WTC11 (cell line): ENCODE measurements around the gene GCKR. TPM values are rescaled to one million over a fixed set of nuclear protein-coding genes. Genes with fewer than 3 reads are reported as not detected.

ENCODE experiments used
- ATAC-seq: fragments of 200-7000 bp; cut with Tn5 transposase; 2 replicates; pipeline ENCODE4 v1.10.0; 2021; ENCODE audit warnings: mild to moderate bottlenecking, moderate library complexity
- CTCF ChIA-PET: fragments of 300-600 bp; sonication (Branson Sonifier 250); formaldehyde crosslinking; loops from one replicate; lab custom pipeline; 2021; ENCODE audit warnings: antibody characterized with exemption; lab: Charles Lee
- POLR2A ChIA-PET: fragments of 350-600 bp; sonication (Branson Sonifier 250); formaldehyde crosslinking; loops from one replicate; lab custom pipeline; 2021; ENCODE audit warnings: antibody characterized with exemption; lab: Charles Lee
- DNase-seq: peaks from one replicate; pipeline ENCODE4 v3.0.0; 2021; ENCODE audit warnings: low spot score
- H3K27ac Mint-ChIP-seq: 2 replicates; pipeline ENCODE4 v1.8.0; 2021; ENCODE audit warnings: mixed read lengths
- H3K27me3 Mint-ChIP-seq: 2 replicates; pipeline ENCODE4 v1.8.0; 2021; ENCODE audit warnings: low read depth, mild to moderate bottlenecking, moderate library complexity, mixed read lengths
- H3K36me3 Mint-ChIP-seq: 2 replicates; pipeline ENCODE4 v1.8.0; 2021; ENCODE audit warnings: mixed read lengths
- H3K4me1 Mint-ChIP-seq: 2 replicates; pipeline ENCODE4 v1.8.0; 2022; ENCODE audit warnings: mixed read lengths
- H3K4me3 Mint-ChIP-seq: 2 replicates; pipeline ENCODE4 v1.8.0; 2021; ENCODE audit warnings: mild to moderate bottlenecking, moderate library complexity, mixed read lengths
- H3K9me3 Mint-ChIP-seq: 2 replicates; pipeline ENCODE4 v1.8.0; 2021; ENCODE audit warnings: mixed read lengths
- ELF4 ChIP-seq: sonication (generic); formaldehyde crosslinking; IDR thresholded peaks from 2 replicates; pipeline ENCODE4 v1.8.1; 2022; ENCODE audit warnings: low read depth, mild to moderate bottlenecking, moderate library complexity, missing genetic modification reagents
- GABPB1 ChIP-seq: sonication (generic); formaldehyde crosslinking; IDR thresholded peaks from 2 replicates; pipeline ENCODE4 v1.8.1; 2023; ENCODE audit warnings: mild to moderate bottlenecking, missing genetic modification reagents
- GRHL2 ChIP-seq: fragments of 250-450 bp; sonication (Bioruptor Pico); IDR thresholded peaks from 2 replicates; pipeline ENCODE4 v1.8.0; 2022; ENCODE audit warnings: mild to moderate bottlenecking, moderate library complexity; ENCODE audit not compliant: insufficient replicate concordance, severe bottlenecking
- MYBL2 ChIP-seq: sonication (generic); formaldehyde crosslinking; IDR thresholded peaks from 2 replicates; pipeline ENCODE4 v1.8.1; 2023; ENCODE audit warnings: mild to moderate bottlenecking, moderate library complexity, missing genetic modification reagents
- PRRX2 ChIP-seq: fragments of 250-450 bp; sonication (Bioruptor Pico); IDR thresholded peaks from 2 replicates; pipeline ENCODE4 v1.8.0; 2021; ENCODE audit warnings: mild to moderate bottlenecking
- RELA ChIP-seq: sonication (generic); formaldehyde crosslinking; IDR thresholded peaks from 2 replicates; pipeline ENCODE4 v1.8.1; 2022; ENCODE audit warnings: missing genetic modification reagents, mild to moderate bottlenecking, borderline replicate concordance
- TCF7 ChIP-seq: sonication (generic); formaldehyde crosslinking; IDR thresholded peaks from 2 replicates; pipeline ENCODE4 v1.8.0; 2022; ENCODE audit warnings: mild to moderate bottlenecking, low read depth, missing genetic modification reagents, moderate library complexity
- TEAD1 ChIP-seq: sonication (generic); formaldehyde crosslinking; IDR thresholded peaks from 2 replicates; pipeline ENCODE4 v1.8.0; 2022; ENCODE audit warnings: mild to moderate bottlenecking, missing genetic modification reagents
- ZNF138 ChIP-seq: sonication (generic); formaldehyde crosslinking; conservative IDR thresholded peaks from 2 replicates; pipeline ENCODE4 v1.8.1; 2022; ENCODE audit warnings: mild to moderate bottlenecking, moderate library complexity, missing genetic modification reagents
- ZNF263 ChIP-seq: sonication (generic); formaldehyde crosslinking; IDR thresholded peaks from 2 replicates; pipeline ENCODE4 v1.8.1; 2022; ENCODE audit warnings: low read depth, mild to moderate bottlenecking, moderate library complexity, missing genetic modification reagents
- total RNA-seq: library from RNA; stranded (reverse); gene quantifications from 3 replicates; pipeline ENCODE4 v1.2.3, GENCODE V29; 2021
- TF ChIP-seq, protein P1 (sequence below): sonication (generic); formaldehyde crosslinking; IDR thresholded peaks from 2 replicates; pipeline ENCODE4 v1.8.1; 2022; ENCODE audit warnings: missing genetic modification reagents, borderline replicate concordance
- TF ChIP-seq, protein P2 (sequence below): sonication (generic); formaldehyde crosslinking; IDR thresholded peaks from 2 replicates; pipeline ENCODE4 v1.8.0; 2022; ENCODE audit warnings: missing genetic modification reagents
- TF ChIP-seq, protein P3 (sequence below): sonication (generic); formaldehyde crosslinking; IDR thresholded peaks from 2 replicates; pipeline ENCODE4 v1.8.0; 2023; ENCODE audit warnings: mild to moderate bottlenecking, missing genetic modification reagents
- TF ChIP-seq, protein P4 (sequence below): sonication (generic); formaldehyde crosslinking; IDR thresholded peaks from 2 replicates; pipeline ENCODE4 v1.8.1; 2023; ENCODE audit warnings: mild to moderate bottlenecking, missing genetic modification reagents, borderline replicate concordance
- TF ChIP-seq, protein P5 (sequence below): fragments of 200-600 bp; IDR thresholded peaks from 2 replicates; pipeline ENCODE4 v1.8.0; 2022; ENCODE audit warnings: antibody characterized with exemption

GCKR gene
- total RNA-seq, 1 experiment from 2014 or later = 0.72 TPM

DNA sequence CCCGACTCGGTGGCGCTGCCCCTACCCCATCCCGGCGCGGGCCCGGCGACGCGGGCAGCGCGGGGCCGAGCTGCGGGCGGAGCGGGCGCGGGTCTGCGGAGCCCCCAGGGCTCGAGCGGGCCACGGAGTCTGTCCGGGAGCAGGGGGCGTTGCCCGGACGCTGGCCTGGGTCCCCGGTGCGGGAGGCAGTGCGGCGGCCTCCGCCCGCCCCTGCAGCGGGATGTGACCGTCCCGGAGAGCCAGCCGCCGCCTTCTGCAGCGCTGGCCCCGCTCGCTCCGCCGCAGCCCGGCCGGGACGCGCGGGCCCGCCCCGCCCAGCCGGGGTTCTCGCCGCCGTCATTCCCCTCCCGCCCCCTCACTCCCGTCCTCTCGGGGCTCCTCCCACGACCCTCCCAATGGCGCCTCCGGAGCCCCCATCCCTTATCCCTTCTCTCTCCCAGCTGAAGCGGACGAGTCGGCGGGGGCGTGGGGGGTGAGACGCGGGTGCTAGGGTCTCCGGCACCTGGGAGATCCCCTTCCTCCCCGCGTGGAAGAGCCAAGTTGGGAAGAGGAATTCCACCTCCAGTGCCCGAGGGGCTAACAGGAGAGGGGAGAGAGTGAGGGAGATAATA is 1.6 kb upstream of the GCKR start, which contains the start of gene FNDC4 (continued):
- TF ChIP-seq, protein P1, sequence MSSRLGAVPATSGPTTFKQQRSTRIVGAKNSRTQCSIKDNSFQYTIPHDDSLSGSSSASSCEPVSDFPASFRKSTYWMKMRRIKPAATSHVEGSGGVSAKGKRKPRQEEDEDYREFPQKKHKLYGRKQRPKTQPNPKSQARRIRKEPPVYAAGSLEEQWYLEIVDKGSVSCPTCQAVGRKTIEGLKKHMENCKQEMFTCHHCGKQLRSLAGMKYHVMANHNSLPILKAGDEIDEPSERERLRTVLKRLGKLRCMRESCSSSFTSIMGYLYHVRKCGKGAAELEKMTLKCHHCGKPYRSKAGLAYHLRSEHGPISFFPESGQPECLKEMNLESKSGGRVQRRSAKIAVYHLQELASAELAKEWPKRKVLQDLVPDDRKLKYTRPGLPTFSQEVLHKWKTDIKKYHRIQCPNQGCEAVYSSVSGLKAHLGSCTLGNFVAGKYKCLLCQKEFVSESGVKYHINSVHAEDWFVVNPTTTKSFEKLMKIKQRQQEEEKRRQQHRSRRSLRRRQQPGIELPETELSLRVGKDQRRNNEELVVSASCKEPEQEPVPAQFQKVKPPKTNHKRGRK = no peak
- TF ChIP-seq TCF7 (CRISPR knock-in tag) = no peak
- no peak for TF ChIP-seq ZNF263
- TF ChIP-seq, all 79 proteins: peak for 3

DNA sequence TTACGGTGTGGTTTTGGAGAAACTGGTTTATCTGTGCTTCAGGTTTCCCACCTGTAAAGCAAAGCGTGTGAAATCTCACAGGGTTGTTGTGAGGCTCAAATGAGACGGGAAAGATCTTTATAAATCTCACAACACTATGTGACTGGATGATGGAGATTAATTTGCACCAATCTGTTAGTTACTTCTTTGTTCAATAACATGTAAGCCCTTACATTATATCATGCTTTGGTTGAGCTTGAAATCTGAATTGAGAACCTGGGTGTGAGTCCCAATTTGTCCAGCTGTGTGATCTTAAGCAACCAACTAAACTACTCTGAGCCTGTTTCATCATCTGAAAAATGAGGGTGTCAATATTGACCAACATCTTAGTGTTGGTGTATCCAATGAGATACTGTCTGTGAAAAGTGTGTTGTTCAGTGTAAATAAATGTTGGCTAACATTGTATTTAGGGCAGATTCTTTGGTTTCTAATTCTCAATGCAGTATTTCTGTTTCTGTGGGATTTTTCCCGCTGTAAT is 741 bp upstream of the GCKR start:
- no peak overlapping the region for H3K27ac Mint-ChIP-seq
- ChIA-PET POLR2A (no interaction called here), CTCF (interaction anchor here (2.2 kb wide), 1 partner anchor 125 kb away, joined by 6 read pairs; no protein-coding TSS in a partner anchor)
- H3K4me3 Mint-ChIP-seq = peak overlapping the region; percentile 93
- peaks cover 58% of the 10 kb centered on the region for H3K27me3 Mint-ChIP-seq
- no peaks in the 10 kb centered on the region for H3K9me3 Mint-ChIP-seq
- TF ChIP-seq GABPB1 (CRISPR knock-in tag) = peak; percentile 93
- TF ChIP-seq GRHL2 (CRISPR knock-in tag) = no peak
- TF ChIP-seq, protein P2, sequence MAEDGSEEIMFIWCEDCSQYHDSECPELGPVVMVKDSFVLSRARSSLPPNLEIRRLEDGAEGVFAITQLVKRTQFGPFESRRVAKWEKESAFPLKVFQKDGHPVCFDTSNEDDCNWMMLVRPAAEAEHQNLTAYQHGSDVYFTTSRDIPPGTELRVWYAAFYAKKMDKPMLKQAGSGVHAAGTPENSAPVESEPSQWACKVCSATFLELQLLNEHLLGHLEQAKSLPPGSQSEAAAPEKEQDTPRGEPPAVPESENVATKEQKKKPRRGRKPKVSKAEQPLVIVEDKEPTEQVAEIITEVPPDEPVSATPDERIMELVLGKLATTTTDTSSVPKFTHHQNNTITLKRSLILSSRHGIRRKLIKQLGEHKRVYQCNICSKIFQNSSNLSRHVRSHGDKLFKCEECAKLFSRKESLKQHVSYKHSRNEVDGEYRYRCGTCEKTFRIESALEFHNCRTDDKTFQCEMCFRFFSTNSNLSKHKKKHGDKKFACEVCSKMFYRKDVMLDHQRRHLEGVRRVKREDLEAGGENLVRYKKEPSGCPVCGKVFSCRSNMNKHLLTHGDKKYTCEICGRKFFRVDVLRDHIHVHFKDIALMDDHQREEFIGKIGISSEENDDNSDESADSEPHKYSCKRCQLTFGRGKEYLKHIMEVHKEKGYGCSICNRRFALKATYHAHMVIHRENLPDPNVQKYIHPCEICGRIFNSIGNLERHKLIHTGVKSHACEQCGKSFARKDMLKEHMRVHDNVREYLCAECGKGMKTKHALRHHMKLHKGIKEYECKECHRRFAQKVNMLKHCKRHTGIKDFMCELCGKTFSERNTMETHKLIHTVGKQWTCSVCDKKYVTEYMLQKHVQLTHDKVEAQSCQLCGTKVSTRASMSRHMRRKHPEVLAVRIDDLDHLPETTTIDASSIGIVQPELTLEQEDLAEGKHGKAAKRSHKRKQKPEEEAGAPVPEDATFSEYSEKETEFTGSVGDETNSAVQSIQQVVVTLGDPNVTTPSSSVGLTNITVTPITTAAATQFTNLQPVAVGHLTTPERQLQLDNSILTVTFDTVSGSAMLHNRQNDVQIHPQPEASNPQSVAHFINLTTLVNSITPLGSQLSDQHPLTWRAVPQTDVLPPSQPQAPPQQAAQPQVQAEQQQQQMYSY (CRISPR knock-in tag) = no peak
- no peak for TF ChIP-seq PRRX2 (CRISPR knock-in tag)
- H3K4me1 Mint-ChIP-seq = peaks cover 19% of the 10 kb centered on the region
- no peak for ATAC-seq
- no peaks in the 10 kb centered on the region for H3K36me3 Mint-ChIP-seq
- no peak for DNase-seq

DNA sequence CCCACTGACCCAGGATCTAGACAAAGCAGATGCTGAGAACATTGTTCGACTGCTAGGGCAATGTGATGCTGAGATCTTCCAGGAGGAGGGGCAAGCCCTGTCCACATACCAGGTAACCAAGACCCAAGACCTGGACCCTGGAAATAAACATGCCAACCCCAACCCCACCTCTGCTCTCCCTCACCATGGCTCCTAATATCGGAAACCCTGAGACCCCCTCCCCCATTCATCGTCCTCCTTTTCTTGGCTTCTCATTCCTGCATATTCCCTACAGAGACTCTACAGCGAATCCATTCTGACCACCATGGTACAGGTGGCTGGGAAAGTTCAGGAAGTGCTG is 619 bp downstream of the GCKR start:
- ChIA-PET CTCF (no interaction called here), POLR2A (no interaction called here)
- peaks cover 19% of the 10 kb centered on the region for H3K4me1 Mint-ChIP-seq
- no peaks in the 10 kb centered on the region for H3K9me3 Mint-ChIP-seq
- H3K27me3 Mint-ChIP-seq = peaks cover 58% of the 10 kb centered on the region
- ATAC-seq = no peak
- no peaks in the 10 kb centered on the region for H3K36me3 Mint-ChIP-seq
- H3K27ac Mint-ChIP-seq = no peak overlapping the region; the same call in none of the 2 replicates
- H3K4me3 Mint-ChIP-seq = no peak overlapping the region
- DNase-seq = no peak
- TF ChIP-seq MYBL2 (no peak), TEAD1 (no peak), ELF4 (CRISPR knock-in tag) (no peak), ZNF138 (CRISPR knock-in tag) (no peak), RELA (CRISPR knock-in tag) (no peak)
- TF ChIP-seq, protein P3, sequence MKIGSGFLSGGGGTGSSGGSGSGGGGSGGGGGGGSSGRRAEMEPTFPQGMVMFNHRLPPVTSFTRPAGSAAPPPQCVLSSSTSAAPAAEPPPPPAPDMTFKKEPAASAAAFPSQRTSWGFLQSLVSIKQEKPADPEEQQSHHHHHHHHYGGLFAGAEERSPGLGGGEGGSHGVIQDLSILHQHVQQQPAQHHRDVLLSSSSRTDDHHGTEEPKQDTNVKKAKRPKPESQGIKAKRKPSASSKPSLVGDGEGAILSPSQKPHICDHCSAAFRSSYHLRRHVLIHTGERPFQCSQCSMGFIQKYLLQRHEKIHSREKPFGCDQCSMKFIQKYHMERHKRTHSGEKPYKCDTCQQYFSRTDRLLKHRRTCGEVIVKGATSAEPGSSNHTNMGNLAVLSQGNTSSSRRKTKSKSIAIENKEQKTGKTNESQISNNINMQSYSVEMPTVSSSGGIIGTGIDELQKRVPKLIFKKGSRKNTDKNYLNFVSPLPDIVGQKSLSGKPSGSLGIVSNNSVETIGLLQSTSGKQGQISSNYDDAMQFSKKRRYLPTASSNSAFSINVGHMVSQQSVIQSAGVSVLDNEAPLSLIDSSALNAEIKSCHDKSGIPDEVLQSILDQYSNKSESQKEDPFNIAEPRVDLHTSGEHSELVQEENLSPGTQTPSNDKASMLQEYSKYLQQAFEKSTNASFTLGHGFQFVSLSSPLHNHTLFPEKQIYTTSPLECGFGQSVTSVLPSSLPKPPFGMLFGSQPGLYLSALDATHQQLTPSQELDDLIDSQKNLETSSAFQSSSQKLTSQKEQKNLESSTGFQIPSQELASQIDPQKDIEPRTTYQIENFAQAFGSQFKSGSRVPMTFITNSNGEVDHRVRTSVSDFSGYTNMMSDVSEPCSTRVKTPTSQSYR (CRISPR knock-in tag) = no peak
- TF ChIP-seq, protein P4, sequence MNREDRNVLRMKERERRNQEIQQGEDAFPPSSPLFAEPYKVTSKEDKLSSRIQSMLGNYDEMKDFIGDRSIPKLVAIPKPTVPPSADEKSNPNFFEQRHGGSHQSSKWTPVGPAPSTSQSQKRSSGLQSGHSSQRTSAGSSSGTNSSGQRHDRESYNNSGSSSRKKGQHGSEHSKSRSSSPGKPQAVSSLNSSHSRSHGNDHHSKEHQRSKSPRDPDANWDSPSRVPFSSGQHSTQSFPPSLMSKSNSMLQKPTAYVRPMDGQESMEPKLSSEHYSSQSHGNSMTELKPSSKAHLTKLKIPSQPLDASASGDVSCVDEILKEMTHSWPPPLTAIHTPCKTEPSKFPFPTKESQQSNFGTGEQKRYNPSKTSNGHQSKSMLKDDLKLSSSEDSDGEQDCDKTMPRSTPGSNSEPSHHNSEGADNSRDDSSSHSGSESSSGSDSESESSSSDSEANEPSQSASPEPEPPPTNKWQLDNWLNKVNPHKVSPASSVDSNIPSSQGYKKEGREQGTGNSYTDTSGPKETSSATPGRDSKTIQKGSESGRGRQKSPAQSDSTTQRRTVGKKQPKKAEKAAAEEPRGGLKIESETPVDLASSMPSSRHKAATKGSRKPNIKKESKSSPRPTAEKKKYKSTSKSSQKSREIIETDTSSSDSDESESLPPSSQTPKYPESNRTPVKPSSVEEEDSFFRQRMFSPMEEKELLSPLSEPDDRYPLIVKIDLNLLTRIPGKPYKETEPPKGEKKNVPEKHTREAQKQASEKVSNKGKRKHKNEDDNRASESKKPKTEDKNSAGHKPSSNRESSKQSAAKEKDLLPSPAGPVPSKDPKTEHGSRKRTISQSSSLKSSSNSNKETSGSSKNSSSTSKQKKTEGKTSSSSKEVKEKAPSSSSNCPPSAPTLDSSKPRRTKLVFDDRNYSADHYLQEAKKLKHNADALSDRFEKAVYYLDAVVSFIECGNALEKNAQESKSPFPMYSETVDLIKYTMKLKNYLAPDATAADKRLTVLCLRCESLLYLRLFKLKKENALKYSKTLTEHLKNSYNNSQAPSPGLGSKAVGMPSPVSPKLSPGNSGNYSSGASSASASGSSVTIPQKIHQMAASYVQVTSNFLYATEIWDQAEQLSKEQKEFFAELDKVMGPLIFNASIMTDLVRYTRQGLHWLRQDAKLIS (CRISPR knock-in tag) = no peak
- TF ChIP-seq, protein P1 = no peak
- TF ChIP-seq, protein P5, sequence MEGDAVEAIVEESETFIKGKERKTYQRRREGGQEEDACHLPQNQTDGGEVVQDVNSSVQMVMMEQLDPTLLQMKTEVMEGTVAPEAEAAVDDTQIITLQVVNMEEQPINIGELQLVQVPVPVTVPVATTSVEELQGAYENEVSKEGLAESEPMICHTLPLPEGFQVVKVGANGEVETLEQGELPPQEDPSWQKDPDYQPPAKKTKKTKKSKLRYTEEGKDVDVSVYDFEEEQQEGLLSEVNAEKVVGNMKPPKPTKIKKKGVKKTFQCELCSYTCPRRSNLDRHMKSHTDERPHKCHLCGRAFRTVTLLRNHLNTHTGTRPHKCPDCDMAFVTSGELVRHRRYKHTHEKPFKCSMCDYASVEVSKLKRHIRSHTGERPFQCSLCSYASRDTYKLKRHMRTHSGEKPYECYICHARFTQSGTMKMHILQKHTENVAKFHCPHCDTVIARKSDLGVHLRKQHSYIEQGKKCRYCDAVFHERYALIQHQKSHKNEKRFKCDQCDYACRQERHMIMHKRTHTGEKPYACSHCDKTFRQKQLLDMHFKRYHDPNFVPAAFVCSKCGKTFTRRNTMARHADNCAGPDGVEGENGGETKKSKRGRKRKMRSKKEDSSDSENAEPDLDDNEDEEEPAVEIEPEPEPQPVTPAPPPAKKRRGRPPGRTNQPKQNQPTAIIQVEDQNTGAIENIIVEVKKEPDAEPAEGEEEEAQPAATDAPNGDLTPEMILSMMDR = no peak
